Pancreas (tissue), 10 donors: ENCODE data around the gene LAMB1. TPM values are rescaled to one million over a fixed set of nuclear protein-coding genes. Genes with fewer than 3 reads are reported as not detected.
A peak's percentile ranks its signal among the peaks of the same experiment; 100 is the strongest.

Experiments
- ATAC-seq, 4 donors: fragments of 200-7000 bp; cut with Tn5 transposase; one replicate each; pipeline versions ENCODE4 v1.8.0 to v1.9.1; 2020; ENCODE audit warnings: mild to moderate bottlenecking in 4 of 4, moderate library complexity in 4 of 4
- DNase-seq, 6 donors: peaks; one replicate each; pipeline ENCODE4 v3.0.0-alpha.2; 2020
- FAIRE-seq: peaks from 2 replicates; lab custom pipeline; 2012; peaks lifted over from hg19 to GRCh38; lab: Jason Lieb, UNC
- H3K27ac ChIP-seq, 4 donors: fragments of 200-600 bp; sonication (generic); 1 replicate in 3 of 4; 2 replicates in 1 of 4; pipeline versions ENCODE4 v1.5.0 to v1.8.0; 2020
- H3K27me3 ChIP-seq, 4 donors: fragments of 200-600 bp; one replicate each; pipeline ENCODE4 v1.8.0; 2021
- H3K36me3 ChIP-seq, 3 donors: fragments of 200-600 bp; sonication (generic) in 1 of 3; one replicate each; pipeline versions ENCODE4 v1.5.0 to v1.8.0; 2020 to 2021
- H3K4me1 ChIP-seq, 3 donors: fragments of 200-600 bp; one replicate each; pipeline ENCODE4 v1.8.0; 2021
- H3K4me3 ChIP-seq, 4 donors: fragments of 200-600 bp; sonication (generic) in 2 of 4; one replicate each; pipeline versions ENCODE4 v1.5.0 to v1.8.0; 2020 to 2021
- H3K9me3 ChIP-seq, 4 donors: fragments of 200-600 bp; one replicate each; pipeline ENCODE4 v1.8.0; 2021
- CTCF ChIP-seq, 4 donors: fragments of 200-600 bp; sonication (generic) in 3 of 4; IDR thresholded peaks; one replicate each; pipeline versions ENCODE4 v1.5.0 to v1.8.0; 2021; ENCODE audit warnings: antibody characterized with exemption in 4 of 4
- WGBS, 2 donors: extraction: QIAGEN DNeasy Blood & Tissue Kit; methylation state at CpG; one replicate each; pipeline ENCODE4 v1.1.7; 2013; 5-methylcytosine and 5-hydroxymethylcytosine counted together
- intact Hi-C, 3 donors: fragments of 100-400 bp; cut with DNase I; formaldehyde crosslinking; loops; one replicate each; pipeline versions ENCODE4 v1.11.1 to v1.14.2; 2022
- polyA plus RNA-seq, 2 donors: library from polyadenylated mRNA; stranded (reverse); fragments of 200-250 nt; gene quantifications; one replicate each; pipeline ENCODE4 v1.2.3, GENCODE V29; 2013
- total RNA-seq, 6 donors: library from RNA; stranded (reverse); fragmentation: NEBNext Ultra II Directional in 4 of 6; extraction: Animal tissue kit (Norgen Biotek cat#: 25700) in 4 of 6; gene quantifications; one replicate each; pipeline versions ENCODE4 v1.2.1 to v1.2.4, GENCODE V29; 2021 to 2023
- donor health status: healthy with polysubstance abuse.
- donor health status: DM: no; HTN: no; CAD: no; lungs with moderate emphysema.
- donor health status: DM: no; HTN: no; CAD: no.
- donor health status: control.
- donor health status: control.
- donor health status: Bipolar disorder and iron deficiency.
- donor health status: DM: yes; HTN: yes; CAD: no.
- donor health status: DM: no; HTN: no; CAD: no.
- donor health status: DM: no; HTN: no; CAD: no.
- donor health status: DM: yes; HTN: yes; CAD: no.

LAMB1 gene
- total and polyA plus RNA-seq, 8 donors, result 25.5 to 169 (median 106) TPM

- no peaks in the 10 kb centered on the region for H3K4me1 ChIP-seq
- peaks cover 2 to 49% (median 15%) of the 10 kb centered on the region in 3 donors for H3K36me3 ChIP-seq
- no peaks in the 10 kb centered on the region for H3K9me3 ChIP-seq
- H3K4me3 ChIP-seq, result no peak overlapping the region
- no peak for ATAC-seq
- DNase-seq, result no peak
- H3K27me3 ChIP-seq, result no peaks in the 10 kb centered on the region
- intact Hi-C loops, result no loop called here
- FAIRE-seq, result no peak
- WGBS, 2 donors, result 92 to 94% methylated on average over 2 of the region's 2 CpGs
- no peak overlapping the region for H3K27ac ChIP-seq
- TF ChIP-seq CTCF (IDR thresholded peaks at IDR 0.05), result no peak
These were observed 84.0 kb downstream of the LAMB1 start for GRCh38 chr7:107918948-107919347.

GRCh38 chr7:107917763-107918651 is 85.0 kb downstream of the LAMB1 start:
- ATAC-seq (no peak), DNase-seq (no peak), FAIRE-seq (no peak)
- H3K36me3 ChIP-seq, result peaks cover 2 to 40% (median 13%) of the 10 kb centered on the region in 3 donors
- no peak for TF ChIP-seq CTCF (IDR thresholded peaks at IDR 0.05)
- 88 to 89% methylated on average over 3 of the region's 3 CpGs for WGBS, 2 donors
- no peak overlapping the region for H3K27ac ChIP-seq
- intact Hi-C loops, result no loop called here
- no peaks in the 10 kb centered on the region for H3K9me3 ChIP-seq
- no peaks in the 10 kb centered on the region for H3K27me3 ChIP-seq
- no peak overlapping the region for H3K4me3 ChIP-seq
- no peaks in the 10 kb centered on the region for H3K4me1 ChIP-seq

- Histone ChIP-seq H3K36me3 (peaks cover 2 to 39% (median 13%) of the 10 kb centered on the region in 3 donors), H3K27ac (no peak overlapping the region), H3K4me3 (no peak overlapping the region), H3K27me3 (no peaks in the 10 kb centered on the region), H3K9me3 (no peaks in the 10 kb centered on the region), H3K4me1 (no peaks in the 10 kb centered on the region)
- intact Hi-C loops, result no loop called here
- TF ChIP-seq CTCF (IDR thresholded peaks at IDR 0.05), result no peak
- FAIRE-seq, result peak; percentile 81
- DNase-seq, result no peak
- no peak for ATAC-seq
- 97 to 99% methylated on average over 2 of the region's 2 CpGs for WGBS, 2 donors
These were observed 87.4 kb downstream of the LAMB1 start for GRCh38 chr7:107915541-107915940.

- Histone ChIP-seq H3K27ac (no peak overlapping the region), H3K9me3 (no peaks in the 10 kb centered on the region), H3K27me3 (no peaks in the 10 kb centered on the region), H3K4me3 (no peak overlapping the region), H3K36me3 (peaks cover 2 to 41% (median 13%) of the 10 kb centered on the region in 3 donors), H3K4me1 (no peaks in the 10 kb centered on the region)
- intact Hi-C loops, result no loop called here
- no peak for DNase-seq
- no peak for TF ChIP-seq CTCF (IDR thresholded peaks at IDR 0.05)
- ATAC-seq, result no peak
- no peak for FAIRE-seq
- WGBS, 2 donors, result 43 to 49% methylated on average over 1 of the region's 1 CpG
These were observed 88.1 kb downstream of the LAMB1 start for GRCh38 chr7:107914831-107915230.

- no peak for FAIRE-seq
- Histone ChIP-seq H3K4me3 (no peak overlapping the region), H3K27ac (no peak overlapping the region), H3K4me1 (no peaks in the 10 kb centered on the region), H3K27me3 (no peaks in the 10 kb centered on the region), H3K9me3 (no peaks in the 10 kb centered on the region), H3K36me3 (peaks cover 2 to 38% (median 7%) of the 10 kb centered on the region in 3 donors)
- WGBS, 2 donors, result 98 to 100% methylated on average over 2 of the region's 2 CpGs
- TF ChIP-seq CTCF (IDR thresholded peaks at IDR 0.05), result no peak
- no peak for ATAC-seq
- intact Hi-C loops, result no loop called here
- no peak for DNase-seq
These were observed 89.1 kb downstream of the LAMB1 start for GRCh38 chr7:107913851-107914250.
